ENCODE data around the gene TBR1.

Gene TBR1

GRCh38 chr2:161421686-161422085, 5.6 kb downstream of the TBR1 start:
- CTCF ChIA-PET = no interaction called here
- no peaks in the 10 kb centered on the region for H3K36me3 ChIP-seq (ENCODE audit: control insufficient read depth in 2 of 2, insufficient read depth in 1 of 2, low read length in 2 of 2)
- no peaks in the 10 kb centered on the region for H3K9me3 ChIP-seq (ENCODE audit: control insufficient read depth, insufficient read depth, low read depth, low read length)
- TF ChIP-seq ZNF350 (tag by site-specific recombination; IDR thresholded peaks at IDR 0.05) = no peak
- H3K27ac ChIP-seq (ENCODE audit: extremely low read depth, low read depth, low read length) = no peak overlapping the region
- H3K4me1 ChIP-seq (ENCODE audit: control insufficient read depth, insufficient read depth, low read length) = no peaks in the 10 kb centered on the region
- POLR2A ChIA-PET = no interaction called here
- H3K4me3 ChIP-seq (ENCODE audit: low read depth, low read length) = no peak overlapping the region

GRCh38 chr2:161422816-161423403, 6.8 kb downstream of the TBR1 start:
- POLR2A ChIA-PET = no interaction called here
- Histone ChIP-seq H3K4me3 (ENCODE audit: low read depth, low read length) (no peak overlapping the region), H3K36me3 (ENCODE audit: control insufficient read depth in 2 of 2, insufficient read depth in 1 of 2, low read length in 2 of 2) (no peaks in the 10 kb centered on the region), H3K4me1 (ENCODE audit: control insufficient read depth, insufficient read depth, low read length) (no peaks in the 10 kb centered on the region), H3K9me3 (ENCODE audit: control insufficient read depth, insufficient read depth, low read depth, low read length) (no peaks in the 10 kb centered on the region), H3K27ac (ENCODE audit: extremely low read depth, low read depth, low read length) (no peak overlapping the region)
- CTCF ChIA-PET = no interaction called here
- no peak for TF ChIP-seq ZNF704 (tag by site-specific recombination; IDR thresholded peaks at IDR 0.05)
- no peak for TF ChIP-seq YY2 (tag by site-specific recombination; IDR thresholded peaks at IDR 0.05)
- TF ChIP-seq ZNF529 (tag by site-specific recombination; IDR thresholded peaks at IDR 0.05; ENCODE audit: insufficient replicate concordance) = no peak
- TF ChIP-seq ZNF677 (tag by site-specific recombination; IDR thresholded peaks at IDR 0.05) = no peak
- no peak for TF ChIP-seq ZNF571 (tag by site-specific recombination; IDR thresholded peaks at IDR 0.05)
- TF ChIP-seq ZNF221 (tag by site-specific recombination; IDR thresholded peaks at IDR 0.05; ENCODE audit: borderline replicate concordance) = no peak
- TF ChIP-seq ZXDB (tag by site-specific recombination; IDR thresholded peaks at IDR 0.05) = no peak

DNA sequence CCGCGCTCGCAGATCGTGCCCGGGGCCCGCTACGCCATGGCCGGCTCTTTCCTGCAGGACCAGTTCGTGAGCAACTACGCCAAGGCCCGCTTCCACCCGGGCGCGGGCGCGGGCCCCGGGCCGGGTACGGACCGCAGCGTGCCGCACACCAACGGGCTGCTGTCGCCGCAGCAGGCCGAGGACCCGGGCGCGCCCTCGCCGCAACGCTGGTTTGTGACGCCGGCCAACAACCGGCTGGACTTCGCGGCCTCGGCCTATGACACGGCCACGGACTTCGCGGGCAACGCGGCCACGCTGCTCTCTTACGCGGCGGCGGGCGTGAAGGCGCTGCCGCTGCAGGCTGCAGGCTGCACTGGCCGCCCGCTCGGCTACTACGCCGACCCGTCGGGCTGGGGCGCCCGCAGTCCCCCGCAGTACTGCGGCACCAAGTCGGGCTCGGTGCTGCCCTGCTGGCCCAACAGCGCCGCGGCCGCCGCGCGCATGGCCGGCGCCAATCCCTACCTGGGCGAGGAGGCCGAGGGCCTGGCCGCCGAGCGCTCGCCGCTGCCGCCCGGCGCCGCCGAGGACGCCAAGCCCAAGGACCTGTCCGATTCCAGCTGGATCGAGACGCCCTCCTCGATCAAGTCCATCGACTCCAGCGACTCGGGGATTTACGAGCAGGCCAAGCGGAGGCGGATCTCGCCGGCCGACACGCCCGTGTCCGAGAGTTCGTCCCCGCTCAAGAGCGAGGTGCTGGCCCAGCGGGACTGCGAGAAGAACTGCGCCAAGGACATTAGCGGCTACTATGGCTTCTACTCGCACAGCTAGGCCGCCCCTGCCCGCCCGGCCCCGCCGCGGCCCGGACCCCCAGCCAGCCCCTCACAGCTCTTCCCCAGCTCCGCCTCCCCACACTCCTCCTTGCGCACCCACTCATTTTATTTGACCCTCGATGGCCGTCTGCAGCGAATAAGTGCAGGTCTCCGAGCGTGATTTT, 7.6 kb downstream of the TBR1 start:
- Histone ChIP-seq H3K27ac (ENCODE audit: extremely low read depth, low read depth, low read length) (no peak overlapping the region), H3K36me3 (ENCODE audit: control insufficient read depth in 2 of 2, insufficient read depth in 1 of 2, low read length in 2 of 2) (no peaks in the 10 kb centered on the region), H3K9me3 (ENCODE audit: control insufficient read depth, insufficient read depth, low read depth, low read length) (no peaks in the 10 kb centered on the region), H3K4me1 (ENCODE audit: control insufficient read depth, insufficient read depth, low read length) (no peaks in the 10 kb centered on the region), H3K4me3 (ENCODE audit: low read depth, low read length) (no peak overlapping the region)
- TF ChIP-seq RBAK (tag by site-specific recombination; IDR thresholded peaks at IDR 0.05) = no peak
- CTCF ChIA-PET = no interaction called here
- POLR2A ChIA-PET = no interaction called here

DNA sequence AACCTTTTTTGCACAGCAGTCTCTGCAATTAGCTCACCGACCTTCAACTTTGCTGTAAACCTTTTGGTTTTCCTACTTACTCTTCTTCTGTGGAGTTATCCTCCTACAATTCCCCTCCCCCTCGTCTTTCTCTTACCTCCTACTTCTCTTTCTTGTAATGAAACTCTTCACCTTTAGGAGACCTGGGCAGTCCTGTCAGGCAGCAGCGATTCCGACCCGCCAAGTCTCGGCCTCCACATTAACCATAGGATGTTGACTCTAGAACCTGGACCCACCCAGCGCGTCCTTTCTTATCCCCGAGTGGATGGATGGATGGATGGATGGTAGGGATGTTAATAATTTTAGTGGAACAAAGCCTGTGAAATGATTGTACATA, 8.3 kb downstream of the TBR1 start:
- TF ChIP-seq ZNF335 (tag by site-specific recombination; conservative IDR thresholded peaks at IDR 0.05) (no peak), ZXDB (tag by site-specific recombination; IDR thresholded peaks at IDR 0.05) (no peak)
- ChIA-PET POLR2A (no interaction called here), CTCF (no interaction called here)
- Histone ChIP-seq H3K9me3 (ENCODE audit: control insufficient read depth, insufficient read depth, low read depth, low read length) (no peaks in the 10 kb centered on the region), H3K36me3 (ENCODE audit: control insufficient read depth in 2 of 2, insufficient read depth in 1 of 2, low read length in 2 of 2) (no peaks in the 10 kb centered on the region), H3K4me1 (ENCODE audit: control insufficient read depth, insufficient read depth, low read length) (no peaks in the 10 kb centered on the region), H3K27ac (ENCODE audit: extremely low read depth, low read depth, low read length) (no peak overlapping the region), H3K4me3 (ENCODE audit: low read depth, low read length) (no peak overlapping the region)

DNA sequence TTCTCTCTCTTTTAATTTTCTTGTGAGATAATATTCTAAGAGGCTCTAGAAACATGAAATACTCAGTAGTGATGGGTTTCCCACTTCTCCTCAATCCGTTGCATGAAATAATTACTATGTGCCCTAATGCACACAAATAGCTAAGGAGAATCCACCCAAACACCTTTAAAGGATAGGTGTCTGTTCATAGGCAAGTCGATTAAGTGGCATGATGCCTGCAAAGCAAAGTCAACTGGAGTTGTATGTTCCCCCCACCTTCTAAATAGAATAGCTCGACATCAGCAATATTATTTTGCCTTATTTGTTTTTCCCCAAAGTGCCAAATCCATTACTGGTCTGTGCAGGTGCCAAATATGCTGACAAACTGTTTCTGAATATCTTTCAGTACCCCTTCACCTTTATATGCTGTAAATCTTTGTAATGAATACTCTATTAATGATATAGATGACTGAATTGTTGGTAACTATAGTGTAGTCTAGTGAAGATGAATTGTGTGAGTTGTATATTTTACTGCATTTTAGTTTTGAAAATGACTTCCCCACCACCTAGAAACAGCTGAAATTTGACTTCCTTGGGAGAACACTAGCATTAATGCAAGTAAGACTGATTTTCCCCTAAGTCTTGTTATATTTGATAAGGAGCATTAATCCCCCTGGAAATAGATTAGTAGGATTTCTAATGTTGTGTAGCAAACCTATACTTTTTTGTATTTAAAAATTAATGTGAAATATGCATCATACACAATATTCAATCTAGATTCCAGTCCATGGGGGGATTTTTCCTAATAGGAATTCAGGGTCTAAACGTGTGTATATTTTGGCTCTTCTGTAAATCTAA, 9.0 kb downstream of the TBR1 start:
- H3K4me3 ChIP-seq (ENCODE audit: low read depth, low read length) = no peak overlapping the region
- H3K4me1 ChIP-seq (ENCODE audit: control insufficient read depth, insufficient read depth, low read length) = no peaks in the 10 kb centered on the region
- no peak overlapping the region for H3K27ac ChIP-seq (ENCODE audit: extremely low read depth, low read depth, low read length)
- ChIA-PET CTCF (no interaction called here), POLR2A (no interaction called here)
- no peaks in the 10 kb centered on the region for H3K9me3 ChIP-seq (ENCODE audit: control insufficient read depth, insufficient read depth, low read depth, low read length)
- H3K36me3 ChIP-seq (ENCODE audit: control insufficient read depth in 2 of 2, insufficient read depth in 1 of 2, low read length in 2 of 2) = no peaks in the 10 kb centered on the region
- TF ChIP-seq, protein P1, sequence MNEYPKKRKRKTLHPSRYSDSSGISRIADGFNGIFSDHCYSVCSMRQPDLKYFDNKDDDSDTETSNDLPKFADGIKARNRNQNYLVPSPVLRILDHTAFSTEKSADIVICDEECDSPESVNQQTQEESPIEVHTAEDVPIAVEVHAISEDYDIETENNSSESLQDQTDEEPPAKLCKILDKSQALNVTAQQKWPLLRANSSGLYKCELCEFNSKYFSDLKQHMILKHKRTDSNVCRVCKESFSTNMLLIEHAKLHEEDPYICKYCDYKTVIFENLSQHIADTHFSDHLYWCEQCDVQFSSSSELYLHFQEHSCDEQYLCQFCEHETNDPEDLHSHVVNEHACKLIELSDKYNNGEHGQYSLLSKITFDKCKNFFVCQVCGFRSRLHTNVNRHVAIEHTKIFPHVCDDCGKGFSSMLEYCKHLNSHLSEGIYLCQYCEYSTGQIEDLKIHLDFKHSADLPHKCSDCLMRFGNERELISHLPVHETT (tag by site-specific recombination; IDR thresholded peaks at IDR 0.05) = no peak
- no peak for TF ChIP-seq ZNF350 (tag by site-specific recombination; IDR thresholded peaks at IDR 0.05)
- TF ChIP-seq ZNF248 (tag by site-specific recombination; IDR thresholded peaks at IDR 0.05) = no peak
- TF ChIP-seq ZFP3 (tag by site-specific recombination; IDR thresholded peaks at IDR 0.05; ENCODE audit: low read depth) = no peak
- no peak for TF ChIP-seq ZBTB11 (tag by site-specific recombination; conservative IDR thresholded peaks at IDR 0.05; ENCODE audit: low read depth)
- TF ChIP-seq SP3 (tag by site-specific recombination; IDR thresholded peaks at IDR 0.05) = no peak
- TF ChIP-seq ZNF623 (tag by site-specific recombination; IDR thresholded peaks at IDR 0.05) = no peak

Data from HEK293 (cell line).